Germinal center (tissue), 1 donor: ENCODE measurements around the gene PPP2R5D.

ENCODE experiments used
- DNase-seq: peaks from one replicate; pipeline ENCODE4 v3.0.0; 2012; ENCODE audit warnings: mixed read lengths, low spot score

PPP2R5D gene

DNA sequence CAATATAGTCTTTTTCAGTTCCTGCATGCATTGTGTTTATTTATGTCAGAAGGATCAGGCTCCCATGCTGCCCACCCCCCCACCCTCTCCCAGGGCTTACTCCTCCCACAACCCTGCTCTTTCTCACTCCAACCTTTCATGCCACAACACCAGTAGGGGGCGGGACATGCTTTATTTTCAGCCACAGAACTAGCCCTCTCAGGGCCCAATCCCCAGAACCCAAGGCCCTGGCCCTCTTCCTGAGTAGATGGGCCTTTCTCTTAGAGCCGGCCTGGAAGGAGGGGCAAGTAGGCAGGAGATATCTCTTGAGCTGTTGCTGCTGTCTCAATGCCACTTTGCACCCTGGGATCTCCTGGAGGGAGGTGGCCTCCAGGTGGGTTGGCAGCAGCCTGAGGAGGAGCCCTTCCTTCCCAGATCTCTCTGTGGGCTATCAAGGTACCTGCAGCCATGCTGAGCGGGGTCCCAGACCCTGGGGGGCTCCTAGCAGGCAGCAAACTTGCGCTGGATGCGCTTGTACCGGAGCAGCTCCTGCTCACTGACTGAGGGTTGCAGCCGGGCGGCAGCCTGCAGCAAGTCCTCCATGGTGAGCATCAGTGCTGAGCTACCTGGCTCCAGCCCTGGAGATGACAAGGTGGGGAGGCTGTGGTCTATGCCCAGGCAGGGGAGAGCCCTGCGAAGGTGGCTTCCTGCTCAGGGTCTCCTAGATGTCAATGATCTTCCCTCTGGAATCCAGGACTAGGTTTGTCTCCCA lies 20.3 kb upstream of the PPP2R5D start:
- no peak for DNase-seq

GRCh38 chr6:42966571-42966970 lies 17.8 kb upstream of the PPP2R5D start:
- no peak for DNase-seq

GRCh38 chr6:42967228-42967627 lies 17.1 kb upstream of the PPP2R5D start:
- no peak for DNase-seq

- DNase-seq: no peak
Observed at GRCh38 chr6:42968126-42968701, 16.2 kb upstream of the PPP2R5D start.

DNA sequence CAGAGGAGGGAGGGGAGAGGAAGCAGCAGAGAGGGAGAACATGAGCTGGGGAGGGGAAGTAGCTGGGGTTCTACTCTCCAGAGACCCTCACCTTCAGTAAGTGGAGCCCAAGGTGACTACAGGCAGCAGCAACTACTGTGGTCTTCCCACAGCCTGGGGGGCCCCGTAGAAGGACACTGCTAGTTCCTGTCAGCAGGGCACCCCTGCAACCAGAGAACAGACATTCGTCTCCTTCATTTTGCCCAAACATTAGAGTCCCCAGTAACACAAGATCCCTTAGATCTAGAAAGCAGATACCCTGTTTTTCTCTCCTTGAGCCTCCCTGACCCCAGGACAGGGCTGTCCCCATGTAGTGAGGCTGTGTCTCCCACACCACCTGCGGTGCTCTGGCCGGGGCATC lies 15.6 kb upstream of the PPP2R5D start:
- DNase-seq: no peak

- no peak for DNase-seq
Observed at GRCh38 chr6:42969431-42969830, 14.9 kb upstream of the PPP2R5D start.

- no peak for DNase-seq
Observed at GRCh38 chr6:42969934-42970333, 14.4 kb upstream of the PPP2R5D start.

GRCh38 chr6:42970871-42971612 lies 13.3 kb upstream of the PPP2R5D start:
- DNase-seq: no peak

GRCh38 chr6:42971746-42972327 lies 12.5 kb upstream of the PPP2R5D start:
- no peak for DNase-seq

- no peak for DNase-seq
Observed at GRCh38 chr6:42973926-42974325, 10.4 kb upstream of the PPP2R5D start.

- no peak for DNase-seq
Observed at GRCh38 chr6:42974919-42975505, 9.4 kb upstream of the PPP2R5D start.

- DNase-seq: peak; percentile 22
Observed at GRCh38 chr6:42978487-42978838, 5.9 kb upstream of the PPP2R5D start.

GRCh38 chr6:42978839-42979522 lies 5.4 kb upstream of the PPP2R5D start, which contains the start of gene PEX6:
PEX6 (minus strand) TSS chr6:42979181; CDS start chr6:42979150, 31 bp downstream.
- DNase-seq: peak; percentile 89

DNA sequence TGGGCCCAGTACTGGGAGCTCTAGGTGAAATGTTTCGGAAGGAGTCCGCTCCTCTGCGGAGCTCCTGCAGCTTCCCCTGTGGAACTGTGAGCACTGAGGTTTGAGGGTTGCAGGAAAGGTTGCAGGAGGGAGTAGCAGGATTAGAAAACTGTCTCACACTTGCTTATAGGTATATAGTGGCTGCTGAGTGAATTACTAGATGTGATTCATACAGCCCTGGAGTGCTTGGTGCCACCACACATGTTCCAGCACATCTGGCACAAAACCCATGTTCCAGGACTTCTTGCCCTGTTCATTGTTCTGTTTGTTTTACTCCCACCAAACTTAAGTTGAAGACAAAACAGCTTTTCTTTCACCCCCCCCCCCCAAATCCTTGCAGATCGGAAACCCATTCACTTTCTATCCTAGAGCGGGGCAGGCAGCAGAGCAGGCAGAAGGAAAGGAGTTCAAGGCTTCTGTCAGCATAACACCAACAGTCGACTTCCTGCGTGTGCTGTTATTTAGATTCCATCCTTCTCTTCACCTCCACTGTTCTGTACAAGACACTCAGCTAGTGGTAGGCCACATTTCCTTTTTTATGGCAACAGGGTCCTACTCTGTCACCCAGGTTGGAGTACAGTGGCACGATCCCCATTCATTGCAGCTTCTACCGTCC lies 4.7 kb upstream of the PPP2R5D start:
- DNase-seq: peak; percentile 46

- DNase-seq: no peak
Observed at GRCh38 chr6:42981836-42982235, 2.5 kb upstream of the PPP2R5D start.

- peak; percentile 22 for DNase-seq
Observed at GRCh38 chr6:42984924-42985475, 630 bp downstream of the PPP2R5D start.

DNA sequence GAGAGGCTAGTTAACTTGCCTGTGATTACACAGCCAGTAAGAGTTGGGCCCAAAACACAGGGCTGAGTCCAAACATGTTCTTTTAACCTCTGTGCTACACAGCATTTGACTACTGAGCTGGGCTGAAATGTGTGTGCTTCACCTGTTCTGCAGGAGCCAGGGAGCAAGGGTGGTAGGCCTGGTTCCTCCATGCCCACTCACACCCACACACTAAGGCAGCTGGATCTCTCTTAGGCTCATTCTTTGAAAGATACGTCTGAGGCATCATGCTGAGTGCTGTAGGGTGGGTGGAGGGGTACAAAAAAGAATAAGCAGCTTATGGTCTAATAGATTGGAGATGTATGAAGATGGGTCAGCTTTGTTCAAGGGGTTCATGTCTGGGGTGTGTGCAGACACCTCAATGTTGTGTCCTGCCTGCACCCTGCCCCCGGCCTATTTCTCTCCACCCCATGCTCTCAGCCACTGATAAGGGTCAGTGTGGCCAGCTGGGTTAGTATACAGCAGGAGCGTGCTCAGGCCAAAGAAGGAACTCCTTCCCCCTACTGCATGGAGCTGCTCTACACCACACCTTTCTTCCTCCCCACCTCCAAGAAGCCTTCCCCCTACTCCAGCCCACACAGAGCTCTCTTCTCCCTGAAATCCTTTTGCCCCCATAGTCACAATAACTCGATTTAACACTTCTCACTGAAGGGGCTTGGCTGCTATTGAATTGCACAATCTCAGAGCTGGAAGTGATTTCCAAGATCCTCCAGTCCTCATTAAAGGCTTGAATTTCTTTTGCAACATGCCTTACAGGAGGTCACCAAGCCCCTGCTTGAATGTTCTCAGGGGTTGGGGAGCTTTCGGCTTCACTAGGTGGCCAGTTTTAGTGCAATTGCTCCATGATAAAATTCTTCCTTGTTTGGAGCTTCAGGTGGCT lies 3.4 kb downstream of the PPP2R5D start:
- no peak for DNase-seq

DNA sequence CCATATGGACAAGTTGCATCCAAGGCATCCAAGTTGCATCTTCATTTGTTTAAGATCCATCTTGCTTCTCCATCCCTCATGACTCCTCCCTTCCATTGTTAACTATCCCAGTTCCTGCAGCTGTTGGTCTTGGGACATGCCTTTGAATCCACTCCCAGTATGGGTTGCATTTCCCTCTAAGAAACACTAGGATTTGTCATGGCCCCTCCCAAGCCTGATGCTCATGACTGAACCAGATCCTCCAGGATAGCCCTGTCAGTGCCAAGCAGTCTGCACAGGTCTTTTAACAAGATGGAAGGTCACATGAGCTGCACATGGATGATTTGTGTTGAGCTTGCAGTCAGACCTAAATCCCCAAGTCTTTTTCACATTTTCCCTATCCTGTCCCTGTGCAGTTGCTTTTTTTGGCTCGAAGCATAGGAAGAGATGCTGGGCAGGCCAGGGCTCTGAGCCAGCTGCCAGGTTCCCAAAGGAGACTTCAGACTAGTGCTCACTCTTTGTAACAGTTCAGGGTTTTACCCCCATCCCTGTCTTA lies 4.2 kb downstream of the PPP2R5D start:
- DNase-seq: no peak

DNA sequence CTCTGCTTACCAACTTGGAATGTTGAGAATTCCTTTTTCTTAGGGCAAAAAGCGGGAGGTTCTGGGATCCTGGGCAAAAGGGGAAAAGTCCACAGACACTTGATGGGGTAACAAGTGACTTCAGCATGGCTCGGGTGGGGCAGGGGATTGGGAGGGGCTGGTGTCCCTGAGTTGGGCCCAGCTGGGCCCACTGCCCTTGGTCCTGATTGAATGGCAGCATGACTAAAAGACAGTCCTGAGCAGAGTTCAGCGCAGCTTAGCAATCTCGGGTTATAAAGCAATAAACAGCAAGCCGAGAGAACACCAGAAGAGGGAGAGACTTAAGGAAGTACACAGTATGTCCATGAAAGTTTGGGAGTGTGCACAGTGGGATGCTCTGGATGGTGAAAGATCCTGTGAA lies 5.6 kb downstream of the PPP2R5D start:
- no peak for DNase-seq

DNA sequence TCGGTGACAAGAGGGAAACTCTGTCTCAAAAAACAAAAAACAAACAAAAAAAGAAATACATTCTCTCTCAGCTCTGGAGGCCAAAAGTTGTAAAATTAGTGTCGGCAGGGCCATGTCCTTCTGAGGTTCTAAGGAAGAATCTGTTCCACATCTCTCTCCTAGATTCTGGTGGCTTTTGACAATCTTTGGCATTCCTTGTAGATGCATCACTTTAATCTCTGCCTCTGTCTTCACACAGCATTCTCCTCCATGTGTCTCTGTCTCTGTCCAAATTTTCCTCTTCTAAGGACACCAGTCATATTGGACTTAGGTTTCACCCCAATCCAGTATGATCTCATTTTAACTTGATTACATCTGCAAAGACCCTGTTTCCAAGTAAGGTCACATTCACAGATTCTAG lies 9.1 kb downstream of the PPP2R5D start:
- DNase-seq: no peak
